Measurements from ENCODE around the gene RGS13. TPM values are rescaled to one million over a fixed set of nuclear protein-coding genes. Genes with fewer than 3 reads are reported as not detected.

The RGS13 gene
- total RNA-seq, 2 experiments from 2014 or later: 80.4 to 214 TPM

DNA sequence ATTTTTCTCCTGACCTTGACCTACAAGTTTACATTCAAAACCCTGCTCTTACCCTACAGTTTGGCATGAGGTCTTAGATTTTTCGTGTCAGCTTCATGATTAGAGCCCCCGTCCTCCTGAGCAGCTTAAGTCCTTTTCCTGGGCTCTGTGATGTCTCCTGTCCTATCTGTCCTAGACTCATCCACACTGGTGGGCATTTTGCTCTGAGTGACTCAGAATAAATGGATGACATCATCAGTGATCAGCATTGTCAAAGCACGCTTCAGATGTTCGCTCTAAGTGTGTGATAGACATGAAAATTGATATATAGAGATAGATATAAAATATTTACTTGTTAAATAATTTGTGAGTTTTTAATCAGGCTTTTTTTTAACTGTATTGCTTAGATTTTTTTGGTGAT lies 21.8 kb downstream of the RGS13 start:
- 0 out of 2 replicates have a peak, but pooled peaks cover 6% of the 10 kb centered on the region for H3K79me2 ChIP-seq (ENCODE audit: insufficient read depth, low read depth, low read length)
- no peaks in the 10 kb centered on the region for H4K20me1 ChIP-seq (ENCODE audit: insufficient read depth, low read length)
- H3K9me2 ChIP-seq (ENCODE audit: insufficient read depth, low read length): no peaks in the 10 kb centered on the region
- no peak overlapping the region for H3K4me2 ChIP-seq (ENCODE audit: low read length)
- no peak overlapping the region for H3K4me3 ChIP-seq (ENCODE audit: low read depth, low read length, poor library complexity, severe bottlenecking)
- peaks cover 6% of the 10 kb centered on the region; the same call in 1 of the 2 replicates for H3K9me3 ChIP-seq (ENCODE audit: low read length)
- no peak overlapping the region for H2AFZ ChIP-seq (ENCODE audit: low read length)
- peaks cover 94% of the 10 kb centered on the region for H3K36me3 ChIP-seq (ENCODE audit: insufficient read depth, low read length)
- TF ChIP-seq, protein P1, sequence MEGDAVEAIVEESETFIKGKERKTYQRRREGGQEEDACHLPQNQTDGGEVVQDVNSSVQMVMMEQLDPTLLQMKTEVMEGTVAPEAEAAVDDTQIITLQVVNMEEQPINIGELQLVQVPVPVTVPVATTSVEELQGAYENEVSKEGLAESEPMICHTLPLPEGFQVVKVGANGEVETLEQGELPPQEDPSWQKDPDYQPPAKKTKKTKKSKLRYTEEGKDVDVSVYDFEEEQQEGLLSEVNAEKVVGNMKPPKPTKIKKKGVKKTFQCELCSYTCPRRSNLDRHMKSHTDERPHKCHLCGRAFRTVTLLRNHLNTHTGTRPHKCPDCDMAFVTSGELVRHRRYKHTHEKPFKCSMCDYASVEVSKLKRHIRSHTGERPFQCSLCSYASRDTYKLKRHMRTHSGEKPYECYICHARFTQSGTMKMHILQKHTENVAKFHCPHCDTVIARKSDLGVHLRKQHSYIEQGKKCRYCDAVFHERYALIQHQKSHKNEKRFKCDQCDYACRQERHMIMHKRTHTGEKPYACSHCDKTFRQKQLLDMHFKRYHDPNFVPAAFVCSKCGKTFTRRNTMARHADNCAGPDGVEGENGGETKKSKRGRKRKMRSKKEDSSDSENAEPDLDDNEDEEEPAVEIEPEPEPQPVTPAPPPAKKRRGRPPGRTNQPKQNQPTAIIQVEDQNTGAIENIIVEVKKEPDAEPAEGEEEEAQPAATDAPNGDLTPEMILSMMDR (conservative IDR thresholded peaks at IDR 0.05; ENCODE audit: low read length): no peak
- TF ChIP-seq EZH2phosphoT487 (IDR thresholded peaks at IDR 0.05; ENCODE audit: borderline replicate concordance, low read depth, low read length): no peak
- no peak for DNase-seq (ENCODE audit: low spot score)
- no TSS peak for BruUV-seq (replicated peaks)
- POLR2A ChIA-PET: interaction anchor here (0.9 to 1.1 kb wide), 2 partner anchors 30 to 153 kb away, joined by 3 to 4 read pairs; no protein-coding TSS in a partner anchor
- CTCF ChIA-PET (ENCODE audit: unreplicated experiment): no interaction called here
- H3K4me1 ChIP-seq (ENCODE audit: insufficient read depth, low read length, poor library complexity, severe bottlenecking): no peaks in the 10 kb centered on the region
- intact Hi-C loops (cut with micrococcal nuclease; ENCODE audit: unreplicated experiment): no loop called here
- H3K27ac ChIP-seq (ENCODE audit: low read depth, low read length, poor library complexity, severe bottlenecking): no peak overlapping the region

DNA sequence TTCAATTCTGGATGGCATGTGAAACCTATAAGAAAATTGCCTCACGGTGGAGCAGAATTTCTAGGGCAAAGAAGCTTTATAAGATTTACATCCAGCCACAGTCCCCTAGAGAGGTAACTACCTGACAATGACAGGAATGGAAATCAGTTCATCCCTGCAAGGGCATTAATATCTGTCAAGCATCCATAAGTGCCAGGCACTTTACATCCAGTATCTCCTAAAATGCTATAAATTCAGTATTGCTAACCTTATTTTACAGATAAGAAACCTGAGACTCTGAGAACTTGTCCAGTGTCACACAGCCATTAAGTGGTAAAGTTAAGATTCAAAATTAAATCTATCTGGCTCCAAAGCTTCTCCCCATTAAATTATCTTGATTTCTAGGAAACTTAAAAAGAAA lies 22.3 kb downstream of the RGS13 start:
- intact Hi-C loops (cut with micrococcal nuclease; ENCODE audit: unreplicated experiment): no loop called here
- CTCF ChIA-PET (ENCODE audit: unreplicated experiment): no interaction called here
- H3K9me3 ChIP-seq (ENCODE audit: low read length): peaks cover 6% of the 10 kb centered on the region; the same call in 1 of the 2 replicates
- no peaks in the 10 kb centered on the region for H3K4me1 ChIP-seq (ENCODE audit: insufficient read depth, low read length, poor library complexity, severe bottlenecking)
- H4K20me1 ChIP-seq (ENCODE audit: insufficient read depth, low read length): no peaks in the 10 kb centered on the region
- H3K4me2 ChIP-seq (ENCODE audit: low read length): no peak overlapping the region
- peaks cover 90% of the 10 kb centered on the region for H3K36me3 ChIP-seq (ENCODE audit: insufficient read depth, low read length)
- no peak for DNase-seq (ENCODE audit: low spot score)
- 0 out of 2 replicates have a peak, but pooled peaks cover 6% of the 10 kb centered on the region for H3K79me2 ChIP-seq (ENCODE audit: insufficient read depth, low read depth, low read length)
- H3K9me2 ChIP-seq (ENCODE audit: insufficient read depth, low read length): no peaks in the 10 kb centered on the region
- TF ChIP-seq, protein P1 (conservative IDR thresholded peaks at IDR 0.05; ENCODE audit: low read length): no peak
- no peak for TF ChIP-seq EZH2phosphoT487 (IDR thresholded peaks at IDR 0.05; ENCODE audit: borderline replicate concordance, low read depth, low read length)
- no peak overlapping the region for H3K4me3 ChIP-seq (ENCODE audit: low read depth, low read length, poor library complexity, severe bottlenecking)
- BruUV-seq (replicated peaks): no TSS peak
- POLR2A ChIA-PET: interaction anchor here (0.6 kb wide), 1 partner anchor 813 kb away, joined by 3 read pairs; no protein-coding TSS in a partner anchor
- no peak overlapping the region for H2AFZ ChIP-seq (ENCODE audit: low read length)
- H3K27ac ChIP-seq (ENCODE audit: low read depth, low read length, poor library complexity, severe bottlenecking): no peak overlapping the region

DNA sequence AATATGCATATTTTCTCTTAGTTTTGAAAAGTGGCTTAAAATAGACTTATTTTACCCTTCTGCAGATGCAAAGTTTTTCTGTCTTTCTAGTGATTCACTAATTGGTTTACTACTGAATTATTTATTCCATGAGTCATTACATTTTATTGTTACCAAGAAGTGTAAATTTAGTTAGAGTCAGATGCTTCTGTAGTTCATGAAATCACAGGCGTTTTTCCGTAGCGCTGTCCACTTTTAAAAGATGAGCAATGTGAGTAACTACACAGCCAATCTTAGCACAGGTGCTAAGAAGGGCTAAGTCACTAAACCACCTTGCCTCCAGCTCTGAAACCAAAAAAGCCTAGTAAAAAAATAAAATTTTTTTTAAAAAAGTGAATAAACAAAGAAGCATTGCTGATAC lies 24.7 kb downstream of the RGS13 start:
- CTCF ChIA-PET (ENCODE audit: unreplicated experiment): no interaction called here
- Histone ChIP-seq H3K79me2 (ENCODE audit: insufficient read depth, low read depth, low read length) (0 out of 2 replicates have a peak, but pooled peaks cover 6% of the 10 kb centered on the region), H4K20me1 (ENCODE audit: insufficient read depth, low read length) (no peaks in the 10 kb centered on the region), H3K36me3 (ENCODE audit: insufficient read depth, low read length) (peaks cover 70% of the 10 kb centered on the region), H3K4me2 (ENCODE audit: low read length) (no peak overlapping the region), H3K9me3 (ENCODE audit: low read length) (peaks cover 6% of the 10 kb centered on the region; the same call in 1 of the 2 replicates), H3K4me1 (ENCODE audit: insufficient read depth, low read length, poor library complexity, severe bottlenecking) (no peaks in the 10 kb centered on the region), H3K4me3 (ENCODE audit: low read depth, low read length, poor library complexity, severe bottlenecking) (no peak overlapping the region), H3K27ac (ENCODE audit: low read depth, low read length, poor library complexity, severe bottlenecking) (no peak overlapping the region), H3K9me2 (ENCODE audit: insufficient read depth, low read length) (no peaks in the 10 kb centered on the region), H2AFZ (ENCODE audit: low read length) (no peak overlapping the region)
- no TSS peak for BruUV-seq (replicated peaks)
- DNase-seq (ENCODE audit: low spot score): no peak
- intact Hi-C loops (cut with micrococcal nuclease; ENCODE audit: unreplicated experiment): no loop called here
- TF ChIP-seq, protein P1 (conservative IDR thresholded peaks at IDR 0.05; ENCODE audit: low read length): no peak
- TF ChIP-seq EZH2phosphoT487 (IDR thresholded peaks at IDR 0.05; ENCODE audit: borderline replicate concordance, low read depth, low read length): no peak
- POLR2A ChIA-PET: interaction anchor here (0.5 to 0.7 kb wide), 3 partner anchors 15 to 482 kb away, joined by 3 to 4 read pairs (median 3); no protein-coding TSS in a partner anchor

All from OCI-LY7 (cell line).